Endothelial cell (in vitro differentiated cells): ENCODE results near the gene VPS36. TPM values are rescaled to one million over a fixed set of nuclear protein-coding genes. Genes with fewer than 3 reads are reported as not detected.
"Not testable (repeated sequence)": the region's sequence is repeated elsewhere in the genome, so short reads cannot be mapped to it uniquely, and the experiment has no call there.

Source experiments
- DNase-seq: peaks from one replicate; pipeline ENCODE4 v3.0.0; 2021; ENCODE audit warnings: low spot score
- H3K27ac Mint-ChIP-seq: one replicate; pipeline ENCODE4 v1.8.0; 2021; ENCODE audit warnings: mixed read lengths, inconsistent platforms; ENCODE audit not compliant: unreplicated experiment
- H3K27me3 Mint-ChIP-seq: one replicate; pipeline ENCODE4 v1.8.0; 2021; ENCODE audit warnings: mild to moderate bottlenecking, moderate library complexity, mixed read lengths, inconsistent platforms; ENCODE audit not compliant: unreplicated experiment
- H3K36me3 Mint-ChIP-seq: one replicate; pipeline ENCODE4 v1.8.0; 2021; ENCODE audit warnings: mild to moderate bottlenecking, low read depth, mixed read lengths, inconsistent platforms; ENCODE audit not compliant: unreplicated experiment
- H3K4me1 Mint-ChIP-seq: one replicate; pipeline ENCODE4 v1.8.0; 2021; ENCODE audit warnings: mild to moderate bottlenecking, mixed read lengths, inconsistent platforms; ENCODE audit not compliant: unreplicated experiment
- H3K4me3 Mint-ChIP-seq: one replicate; pipeline ENCODE4 v1.8.0; 2021; ENCODE audit warnings: mild to moderate bottlenecking, mixed read lengths, inconsistent platforms; ENCODE audit not compliant: unreplicated experiment
- H3K9me3 Mint-ChIP-seq: one replicate; pipeline ENCODE4 v1.8.0; 2021; ENCODE audit warnings: mixed read lengths, inconsistent platforms; ENCODE audit not compliant: unreplicated experiment
- total RNA-seq: library from RNA; stranded (reverse); fragmentation: NEBNext Ultra II Directional; extraction: Animal tissue kit (Norgen Biotek cat#: 25700); gene quantifications from one replicate; pipeline ENCODE4 v1.2.1, GENCODE V29; 2021; ENCODE audit not compliant: unreplicated experiment
- TF ChIP-seq, protein P1 (sequence below): fragments of 200-600 bp; sonication (generic); IDR thresholded peaks from one replicate; pipeline ENCODE4 v1.5.0; 2021; ENCODE audit warnings: antibody characterized with exemption; ENCODE audit not compliant: unreplicated experiment

The VPS36 gene
- total RNA-seq, 1 donor from 2014 or later: 51.6 TPM

DNA sequence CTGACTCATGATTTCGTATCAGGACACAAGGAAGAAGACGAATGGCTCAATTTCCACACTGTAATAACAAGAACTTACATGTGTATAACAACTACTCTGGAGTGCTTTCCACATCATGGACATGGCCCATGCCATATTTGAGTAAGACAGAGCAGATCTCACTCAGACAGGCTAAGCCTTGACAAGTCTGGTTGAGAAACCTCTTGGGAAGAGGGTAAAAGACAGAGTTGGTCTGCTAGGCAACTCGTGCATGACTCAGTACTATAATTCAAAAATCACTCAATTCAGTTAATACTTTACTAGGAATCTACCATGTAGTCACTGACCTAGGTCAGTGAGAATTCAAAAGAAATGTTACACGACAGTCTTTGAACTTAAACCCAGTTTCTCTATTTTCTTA is 38.8 kb downstream of the VPS36 start:
- Mint-ChIP-seq H3K4me1 (peaks cover 53% of the 10 kb centered on the region), H3K27ac (peak overlapping the region; percentile 77), H3K9me3 (no peaks in the 10 kb centered on the region), H3K4me3 (peak overlapping the region; percentile 28), H3K27me3 (peaks cover 6% of the 10 kb centered on the region), H3K36me3 (peaks cover 27% of the 10 kb centered on the region)
- TF ChIP-seq, protein P1, sequence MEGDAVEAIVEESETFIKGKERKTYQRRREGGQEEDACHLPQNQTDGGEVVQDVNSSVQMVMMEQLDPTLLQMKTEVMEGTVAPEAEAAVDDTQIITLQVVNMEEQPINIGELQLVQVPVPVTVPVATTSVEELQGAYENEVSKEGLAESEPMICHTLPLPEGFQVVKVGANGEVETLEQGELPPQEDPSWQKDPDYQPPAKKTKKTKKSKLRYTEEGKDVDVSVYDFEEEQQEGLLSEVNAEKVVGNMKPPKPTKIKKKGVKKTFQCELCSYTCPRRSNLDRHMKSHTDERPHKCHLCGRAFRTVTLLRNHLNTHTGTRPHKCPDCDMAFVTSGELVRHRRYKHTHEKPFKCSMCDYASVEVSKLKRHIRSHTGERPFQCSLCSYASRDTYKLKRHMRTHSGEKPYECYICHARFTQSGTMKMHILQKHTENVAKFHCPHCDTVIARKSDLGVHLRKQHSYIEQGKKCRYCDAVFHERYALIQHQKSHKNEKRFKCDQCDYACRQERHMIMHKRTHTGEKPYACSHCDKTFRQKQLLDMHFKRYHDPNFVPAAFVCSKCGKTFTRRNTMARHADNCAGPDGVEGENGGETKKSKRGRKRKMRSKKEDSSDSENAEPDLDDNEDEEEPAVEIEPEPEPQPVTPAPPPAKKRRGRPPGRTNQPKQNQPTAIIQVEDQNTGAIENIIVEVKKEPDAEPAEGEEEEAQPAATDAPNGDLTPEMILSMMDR: no peak
- no peak for DNase-seq

DNA sequence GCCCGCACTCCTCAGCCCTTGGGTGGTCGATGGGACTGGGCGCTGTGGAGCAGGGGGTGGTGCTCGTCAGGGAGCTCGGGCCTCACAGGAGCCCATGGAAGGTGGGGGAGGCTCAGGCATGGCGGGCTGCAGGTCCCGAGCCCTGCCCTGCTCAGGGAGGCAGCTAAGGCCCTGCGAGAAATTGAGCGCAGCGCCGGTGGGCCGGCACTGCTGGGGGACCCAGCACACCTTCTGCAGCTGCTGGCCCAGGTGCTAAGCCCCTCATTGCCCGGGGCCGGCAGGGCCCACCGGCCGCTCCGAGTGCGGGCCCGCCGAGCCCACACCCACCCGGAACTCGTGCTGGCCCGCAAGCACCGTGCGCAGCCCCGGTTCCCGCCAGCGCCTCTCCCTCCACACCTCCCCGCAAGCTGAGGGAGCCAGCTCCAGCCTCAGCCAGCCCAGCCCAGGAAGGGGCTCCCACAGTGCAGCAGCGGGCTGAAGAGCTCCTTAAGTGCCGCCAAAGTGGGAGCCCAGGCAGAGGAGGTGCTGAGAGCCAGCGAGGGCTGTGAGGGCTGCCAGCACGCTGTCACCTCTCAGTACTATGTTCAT is 42.3 kb downstream of the VPS36 start:
- DNase-seq, H3K9me3 Mint-ChIP-seq, H3K27ac Mint-ChIP-seq, H3K27me3 Mint-ChIP-seq, H3K4me3 Mint-ChIP-seq: not testable (repeated sequence)
- Mint-ChIP-seq H3K36me3 (peaks cover 31% of the 10 kb centered on the region), H3K4me1 (peaks cover 37% of the 10 kb centered on the region)

DNA sequence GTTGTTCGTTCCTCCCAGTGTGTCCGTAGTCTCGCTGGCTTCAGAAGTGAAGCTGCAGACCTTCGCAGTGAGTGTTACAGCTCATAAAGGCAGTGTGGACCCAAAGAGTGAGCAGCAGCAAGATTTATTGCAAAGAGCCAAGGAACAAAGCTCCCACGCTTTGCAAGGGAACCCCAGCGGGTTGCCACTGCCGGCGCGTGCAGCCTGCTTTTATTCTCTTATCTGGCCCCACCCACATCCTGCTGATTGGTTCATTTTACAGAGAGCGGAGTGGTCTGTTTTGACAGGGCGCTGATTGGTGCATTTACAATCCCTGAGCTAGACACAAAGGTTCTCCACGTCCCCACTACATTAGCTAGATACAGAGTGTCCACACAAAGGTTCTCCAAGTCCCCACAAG is 43.0 kb downstream of the VPS36 start:
- not testable (repeated sequence) for DNase-seq, H3K27me3 Mint-ChIP-seq, H3K9me3 Mint-ChIP-seq
- Mint-ChIP-seq H3K36me3 (peaks cover 38% of the 10 kb centered on the region), H3K27ac (peak overlapping the region; percentile 92), H3K4me1 (peaks cover 38% of the 10 kb centered on the region), H3K4me3 (peak overlapping the region; percentile 49)

DNA sequence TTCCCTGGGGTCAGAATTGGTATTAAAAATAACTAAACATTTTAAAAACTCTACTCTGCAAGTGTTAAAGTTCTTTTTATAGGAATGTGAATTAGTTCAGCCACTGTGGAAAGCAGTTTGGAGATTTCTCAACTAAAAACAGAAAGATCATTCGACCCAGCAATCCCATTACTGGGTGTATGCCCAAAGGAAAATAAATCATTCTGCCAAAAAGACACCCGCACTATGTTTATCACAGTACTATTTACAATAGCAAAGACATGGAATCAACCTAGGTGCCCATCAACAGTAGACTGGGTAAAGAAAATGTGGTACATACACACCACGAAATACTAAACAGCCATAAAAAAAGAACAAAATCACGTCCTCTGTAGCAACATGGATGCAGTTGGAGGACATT is 43.8 kb downstream of the VPS36 start:
- TF ChIP-seq, protein P1: no peak
- Mint-ChIP-seq H3K9me3 (no peaks in the 10 kb centered on the region), H3K36me3 (peaks cover 43% of the 10 kb centered on the region), H3K27ac (peak overlapping the region; percentile 81), H3K4me1 (peaks cover 36% of the 10 kb centered on the region), H3K4me3 (peak overlapping the region; percentile 89), H3K27me3 (peaks cover 4% of the 10 kb centered on the region)
- no peak for DNase-seq

DNA sequence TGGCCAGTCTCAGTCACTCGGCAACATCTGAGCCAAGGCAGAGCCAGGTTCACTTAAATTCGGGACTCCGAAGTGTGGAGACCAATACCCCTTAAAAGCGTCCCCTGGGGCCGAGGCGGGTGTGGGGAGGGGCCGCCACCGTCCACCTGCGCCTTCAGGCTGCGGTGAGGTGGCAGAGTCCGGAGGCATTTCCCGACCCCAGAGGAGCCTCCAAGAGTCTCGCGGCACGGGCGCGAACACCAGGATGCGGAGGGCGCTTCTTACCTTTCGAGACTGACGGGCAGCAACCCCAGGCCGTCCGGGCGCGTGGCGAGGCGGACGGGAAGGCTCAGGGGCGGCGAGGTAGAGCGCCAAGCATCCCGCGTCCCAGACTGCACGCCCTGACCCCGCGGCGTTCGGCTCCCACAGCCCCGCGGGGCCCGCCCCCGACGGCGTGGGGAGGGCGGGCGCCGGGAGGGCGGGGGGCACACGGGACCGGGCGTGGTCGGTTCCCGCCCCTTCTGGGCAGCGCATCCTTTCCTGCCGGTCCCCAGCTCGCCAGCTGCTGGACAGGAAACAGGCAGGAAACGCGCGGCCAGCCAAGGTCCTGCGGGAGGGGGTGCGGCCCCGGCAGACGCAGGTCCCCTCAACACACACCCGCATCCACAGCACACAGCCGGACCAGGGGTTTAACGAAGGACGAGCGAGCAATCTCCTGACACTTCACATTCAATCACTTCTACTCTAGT is 44.5 kb downstream of the VPS36 start, which contains the start of gene THSD1:
Gene THSD1, minus strand, starts transcription at position 406 of the 728 bp plus-strand sequence. CDS start 3,572 bp downstream, outside the sequence.
- TF ChIP-seq, protein P1: no peak
- H3K27me3 Mint-ChIP-seq: peaks cover 6% of the 10 kb centered on the region
- no peaks in the 10 kb centered on the region for H3K9me3 Mint-ChIP-seq
- peak; percentile 86 for DNase-seq
- H3K4me3 Mint-ChIP-seq: peak within 1 kb of the TSS; percentile 100
- H3K36me3 Mint-ChIP-seq: peaks cover 42% of the 10 kb centered on the region
- peak within 1 kb of the TSS; percentile 97 for H3K27ac Mint-ChIP-seq
- peaks cover 38% of the 10 kb centered on the region for H3K4me1 Mint-ChIP-seq

DNA sequence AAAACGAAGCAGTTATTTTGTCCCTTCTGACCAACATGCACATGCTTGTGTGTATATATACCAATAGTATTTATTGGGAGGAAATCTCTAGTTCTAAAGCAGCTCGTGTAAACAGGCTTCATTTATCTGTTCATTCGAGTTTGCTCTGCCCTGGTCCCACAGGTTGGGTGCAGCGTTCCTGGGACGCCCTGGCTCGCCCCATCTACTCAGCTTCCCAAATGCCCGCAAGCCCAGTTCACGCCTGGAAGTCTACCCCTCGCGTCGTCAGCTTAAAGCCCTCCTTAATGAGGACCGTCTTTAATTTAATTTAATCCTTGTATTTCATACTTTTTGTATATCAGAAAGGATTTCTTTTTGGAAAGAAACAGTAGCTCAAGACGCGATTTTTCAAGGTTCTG is 45.1 kb downstream of the VPS36 start:
- no peak for DNase-seq
- Mint-ChIP-seq H3K9me3 (no peaks in the 10 kb centered on the region), H3K4me3 (peak overlapping the region; percentile 100), H3K27ac (peak overlapping the region; percentile 97), H3K27me3 (peaks cover 7% of the 10 kb centered on the region), H3K4me1 (peaks cover 43% of the 10 kb centered on the region), H3K36me3 (peaks cover 44% of the 10 kb centered on the region)
- TF ChIP-seq, protein P1: no peak
